ENCODE data around the gene TNS2.

TNS2 gene

DNA sequence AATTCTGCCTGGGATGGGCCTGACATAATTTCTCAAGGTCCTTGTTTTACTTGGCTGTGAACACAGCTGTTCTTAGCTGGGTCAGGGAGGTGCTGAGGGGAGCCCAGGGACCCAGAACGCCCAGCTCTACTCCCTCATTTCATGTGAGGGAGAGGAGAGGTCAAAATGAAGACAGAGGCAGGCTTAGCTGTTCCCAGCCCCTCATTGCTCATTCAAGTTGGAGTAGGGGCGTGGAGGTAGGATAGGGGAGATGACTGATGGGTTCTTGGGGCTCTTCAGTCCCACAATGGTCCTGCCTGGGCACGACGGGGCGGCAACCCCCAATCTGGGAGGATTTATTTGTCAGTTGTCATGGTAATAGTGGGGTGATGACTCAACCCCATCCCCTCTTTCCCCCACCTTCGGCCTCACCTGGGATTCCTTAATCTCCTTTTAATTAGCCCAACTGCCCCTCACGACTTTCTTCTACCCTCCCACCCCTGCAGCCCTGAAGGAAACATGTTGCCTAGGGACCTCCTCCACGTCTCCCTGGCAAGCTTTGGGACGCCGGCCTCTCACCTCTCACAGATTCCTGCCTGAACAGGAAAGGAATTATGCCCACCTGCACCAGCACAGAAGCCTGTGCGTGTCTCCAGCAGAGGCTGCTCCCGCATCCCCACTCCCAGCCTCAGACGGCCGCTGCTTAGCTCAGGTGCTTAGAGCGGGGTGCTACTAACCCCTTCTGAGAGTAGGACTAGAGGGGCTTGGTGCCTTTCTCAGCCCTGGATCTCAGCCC is 19.1 kb downstream of the TNS2 start:
- DNase-seq = no peak

DNA sequence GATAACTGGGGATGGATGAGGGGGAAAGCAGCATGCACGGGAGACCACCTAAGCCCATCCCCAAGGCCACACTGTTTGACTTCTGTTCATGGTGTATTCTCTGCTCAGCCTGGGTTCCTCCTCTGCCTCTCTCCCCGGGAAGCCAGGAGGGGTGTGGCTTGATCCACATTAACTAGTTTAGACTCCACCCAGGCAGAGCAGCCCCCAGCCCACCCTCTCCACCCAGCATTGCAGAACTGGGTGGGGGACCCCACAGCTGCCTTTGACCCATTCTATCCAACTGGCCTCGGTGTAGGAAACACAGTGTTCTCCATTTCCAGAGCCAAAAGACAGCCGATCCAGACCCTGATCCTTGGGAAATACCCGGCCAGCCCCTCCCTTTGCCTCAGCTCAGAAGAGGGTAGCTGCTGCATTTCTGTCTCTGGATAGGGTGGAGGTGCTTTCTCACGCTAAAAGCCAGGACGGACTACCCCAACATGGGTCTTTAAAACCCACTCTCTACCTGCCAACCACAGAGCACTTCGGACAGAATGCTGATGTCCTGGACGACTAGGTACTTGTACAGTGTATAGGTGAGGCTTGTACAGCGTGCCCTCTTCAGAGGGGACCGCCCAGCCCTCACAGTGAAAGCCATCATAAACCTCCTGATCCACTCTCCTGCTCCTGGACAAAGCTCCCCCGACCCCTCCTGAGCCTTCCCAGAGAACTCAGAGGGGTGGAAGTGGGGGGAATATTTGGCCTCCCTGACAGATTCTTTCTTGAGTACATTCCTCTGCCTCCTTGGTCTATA is 20.0 kb downstream of the TNS2 start:
- no peak for DNase-seq

DNA sequence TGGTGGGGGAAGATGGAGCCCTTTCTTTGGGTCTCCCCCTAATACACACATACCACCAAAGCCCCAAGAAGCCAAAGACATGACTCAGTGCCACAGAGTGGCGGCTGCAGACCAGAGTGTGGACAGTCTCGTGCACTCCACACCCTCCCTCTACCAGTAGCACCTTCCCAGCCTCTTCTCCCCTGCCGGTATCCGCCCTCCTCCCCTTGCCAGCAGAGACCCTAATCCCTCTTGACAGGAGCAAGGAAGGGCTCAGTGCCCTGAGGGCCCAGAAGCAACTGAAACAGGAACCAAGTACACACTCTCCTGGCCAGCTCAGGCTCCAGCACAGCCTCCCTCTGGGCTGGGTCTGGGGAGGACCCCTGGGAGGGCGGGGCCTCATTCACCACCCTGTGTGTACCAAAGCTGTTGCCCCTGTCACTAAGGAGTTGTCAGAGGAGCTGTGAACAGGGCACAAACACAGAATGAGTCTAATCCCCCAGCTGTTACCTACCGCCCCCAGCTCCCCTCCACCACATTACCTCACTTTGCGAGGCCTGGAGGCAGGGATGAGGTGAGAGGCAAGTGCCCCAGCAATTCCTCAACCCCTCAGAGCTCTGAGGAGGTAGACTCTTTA is 21.1 kb downstream of the TNS2 start:
- no peak for DNase-seq

DNA sequence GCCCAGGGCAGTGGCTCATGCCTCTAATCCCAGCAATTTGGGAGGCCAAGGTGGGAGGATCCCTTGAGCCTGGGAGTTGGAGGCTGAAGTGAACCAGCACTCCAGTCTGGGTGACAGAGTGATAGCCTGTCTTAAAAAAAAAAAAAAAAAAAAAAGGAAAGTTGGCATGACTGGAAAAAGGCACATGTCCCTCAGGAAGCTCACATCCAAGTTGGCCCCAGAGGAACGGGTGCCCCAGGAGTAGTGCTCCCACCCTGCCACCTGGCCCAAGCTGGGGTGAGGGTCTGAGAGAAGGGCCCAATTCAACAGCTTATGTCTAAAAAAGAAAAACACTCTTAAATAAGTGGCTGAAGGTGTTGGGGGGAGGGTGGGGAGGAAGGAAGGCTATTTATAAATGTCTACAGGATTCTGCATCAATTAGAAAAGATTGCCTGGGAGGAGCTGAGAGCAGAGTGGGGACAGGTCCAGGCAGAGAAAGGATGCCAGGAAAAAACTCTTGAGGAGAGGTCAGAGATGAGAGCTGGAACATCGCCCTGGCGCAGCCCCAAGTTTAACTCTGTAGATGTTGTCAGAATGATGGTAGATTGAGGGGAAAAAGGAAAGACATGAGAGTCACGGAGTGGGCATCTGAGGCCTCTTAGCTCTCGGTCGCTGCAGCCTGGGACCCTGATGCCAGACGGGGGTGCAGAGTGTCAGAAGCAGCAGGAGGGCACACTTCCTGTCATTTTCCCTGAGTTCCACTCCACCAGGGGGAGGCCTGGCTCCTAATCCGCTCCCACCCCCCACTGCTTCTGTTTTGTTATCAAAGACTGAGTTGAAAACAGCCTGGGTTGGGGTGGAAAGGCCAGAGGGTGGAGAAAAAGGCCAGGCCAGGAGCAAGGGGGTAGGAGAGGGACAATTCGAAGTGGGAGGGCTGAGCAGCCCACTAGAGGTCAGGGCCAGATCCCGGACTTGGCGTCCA is 22.0 kb downstream of the TNS2 start:
- DNase-seq = peak; percentile 22

DNA sequence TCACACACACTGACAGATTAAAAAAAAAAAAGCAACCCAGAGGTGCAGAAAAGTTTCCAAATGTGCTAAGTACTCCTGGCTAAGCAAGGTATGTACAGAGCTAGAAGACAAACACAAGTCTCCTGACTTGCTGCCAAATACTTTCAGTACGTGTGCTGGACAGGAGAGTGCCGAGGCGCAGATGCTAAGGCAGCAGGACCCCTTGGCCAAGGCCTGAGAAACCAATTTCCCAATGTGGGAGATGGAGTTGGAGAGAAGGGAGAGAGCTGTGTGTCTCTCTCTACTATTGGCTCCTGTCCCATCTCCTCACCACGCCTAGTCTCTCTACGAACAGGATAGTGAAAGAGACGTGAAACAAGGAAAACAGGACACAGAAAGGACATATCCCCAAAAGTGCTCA is 24.0 kb downstream of the TNS2 start:
- DNase-seq = no peak

DNA sequence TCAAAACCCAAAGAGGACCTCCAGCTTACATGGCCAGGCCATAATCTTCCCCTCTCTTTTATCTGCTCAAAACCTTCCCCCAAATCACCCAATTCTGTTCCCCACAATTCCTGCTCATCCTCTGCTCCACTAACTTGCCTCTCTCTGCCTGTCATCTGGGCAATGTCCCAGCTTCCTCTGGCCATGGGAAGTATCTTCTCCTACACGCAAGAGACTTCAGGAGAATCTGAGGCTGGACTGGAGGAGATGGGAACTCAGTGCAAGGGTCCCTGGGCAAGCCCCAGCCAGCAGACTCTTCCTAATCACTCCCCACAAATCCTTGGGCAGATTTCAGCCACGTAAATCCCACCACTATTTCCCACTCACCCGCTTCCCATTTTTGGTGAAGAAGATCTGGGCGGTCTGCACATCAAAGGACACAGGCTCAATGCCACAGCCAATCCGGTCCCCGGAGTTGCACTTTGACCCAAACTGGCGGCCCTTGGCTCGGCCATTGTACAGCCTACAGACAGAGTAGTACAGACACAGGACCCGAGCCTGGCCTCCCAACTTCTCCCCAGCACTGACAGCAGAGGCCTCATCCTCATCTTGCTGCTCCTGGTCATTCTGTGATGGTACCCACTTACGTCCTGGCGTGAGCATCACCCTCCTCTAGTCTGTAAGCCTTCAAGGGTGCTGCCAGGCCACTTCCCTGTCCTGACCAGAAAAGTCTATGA is 24.6 kb downstream of the TNS2 start:
- no peak for DNase-seq

DNA sequence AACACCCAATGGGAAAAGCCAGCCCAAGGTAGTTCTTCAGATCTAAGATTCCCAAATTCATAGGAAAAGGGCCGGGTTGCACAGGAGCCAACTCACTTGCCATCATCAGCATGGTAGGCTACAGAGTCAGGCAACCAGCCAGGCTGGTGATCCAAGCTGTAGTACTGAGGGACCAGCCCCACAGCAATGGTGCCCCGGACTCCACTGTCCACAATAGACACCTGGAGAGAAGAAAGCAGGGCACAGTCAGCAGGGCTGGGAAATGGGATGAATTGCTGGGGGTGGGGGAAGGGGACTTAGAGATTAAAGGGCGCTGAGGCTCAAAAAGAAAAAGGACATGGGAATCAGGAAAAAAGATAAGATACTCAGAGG is 25.1 kb downstream of the TNS2 start:
- DNase-seq = no peak

DNA sequence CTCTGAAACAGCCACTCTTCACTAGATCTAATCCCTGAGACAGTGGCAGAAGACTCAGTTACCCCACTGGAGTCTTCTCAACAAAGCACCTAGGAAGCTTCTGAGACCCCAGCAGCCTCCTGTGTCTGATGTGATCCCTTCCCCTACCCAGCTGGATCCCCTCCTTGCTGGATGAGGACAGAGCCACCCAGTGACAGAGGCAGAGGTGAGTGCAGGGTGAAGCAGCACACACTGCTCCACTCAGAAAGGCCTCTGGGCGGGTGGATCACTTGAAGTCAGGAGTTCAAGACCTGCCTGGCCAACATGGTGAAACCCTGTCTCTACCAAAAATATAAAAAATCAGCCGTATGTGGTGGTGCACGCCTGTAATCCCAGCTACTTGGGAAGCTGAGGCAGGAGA is 26.6 kb downstream of the TNS2 start:
- no peak for DNase-seq

DNA sequence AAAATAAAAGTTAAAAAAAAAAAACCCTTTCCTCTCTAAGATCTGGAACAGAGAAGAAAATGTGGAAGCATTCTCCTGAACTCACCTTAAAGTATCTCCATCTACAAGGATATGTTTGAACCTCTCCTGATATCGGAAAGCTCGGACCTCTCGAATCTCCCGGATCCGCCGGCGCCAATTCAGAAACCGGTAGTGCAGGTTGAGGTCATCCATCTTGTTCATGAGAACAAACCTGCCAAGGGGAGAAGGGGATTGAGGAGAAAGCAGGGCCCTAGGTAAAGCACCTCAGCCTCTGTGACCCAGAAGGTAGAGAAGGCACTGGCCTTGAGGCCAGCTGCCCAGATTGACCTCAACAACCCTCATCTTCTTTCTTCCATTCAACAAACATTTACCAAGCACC is 27.2 kb downstream of the TNS2 start:
- no peak for DNase-seq

DNA sequence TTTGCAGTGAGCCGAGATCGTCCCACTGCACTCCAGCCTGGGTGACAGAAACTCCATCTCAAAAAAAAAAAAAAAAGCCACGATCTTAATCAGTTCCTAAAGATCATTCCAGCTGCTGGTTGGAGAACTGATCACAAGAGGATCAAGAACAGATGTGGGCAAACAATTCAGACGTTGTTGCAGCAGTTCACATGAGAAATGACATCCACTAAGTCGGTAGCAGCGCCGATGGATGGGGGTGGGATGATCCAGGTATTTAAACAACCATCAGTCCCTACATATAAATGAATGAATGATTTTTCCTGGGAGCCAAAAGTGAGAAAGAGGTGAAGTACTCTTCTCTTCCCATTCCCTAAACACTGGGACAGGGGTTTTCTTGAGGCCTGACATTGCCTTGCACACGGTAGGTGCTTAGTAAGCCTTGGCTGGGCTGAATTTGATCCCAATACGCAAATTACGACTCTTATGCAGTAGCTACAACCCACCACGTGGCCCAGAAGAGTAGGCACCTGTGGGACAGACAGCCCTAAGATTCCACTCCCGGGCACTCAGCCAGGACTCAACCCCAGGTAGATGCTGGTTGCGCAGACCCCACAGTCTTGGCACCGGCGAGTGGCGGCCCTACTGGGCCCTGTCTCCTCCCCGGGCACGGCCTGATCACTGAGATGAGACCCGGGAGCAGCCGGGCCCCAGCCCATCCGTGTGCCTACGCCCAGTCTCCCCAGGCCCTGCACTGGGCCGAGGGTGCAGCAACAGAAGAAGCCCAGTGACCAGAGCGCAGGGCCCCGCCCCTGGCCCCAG is 28.8 kb downstream of the TNS2 start:
- peak; percentile 24 for DNase-seq

DNA sequence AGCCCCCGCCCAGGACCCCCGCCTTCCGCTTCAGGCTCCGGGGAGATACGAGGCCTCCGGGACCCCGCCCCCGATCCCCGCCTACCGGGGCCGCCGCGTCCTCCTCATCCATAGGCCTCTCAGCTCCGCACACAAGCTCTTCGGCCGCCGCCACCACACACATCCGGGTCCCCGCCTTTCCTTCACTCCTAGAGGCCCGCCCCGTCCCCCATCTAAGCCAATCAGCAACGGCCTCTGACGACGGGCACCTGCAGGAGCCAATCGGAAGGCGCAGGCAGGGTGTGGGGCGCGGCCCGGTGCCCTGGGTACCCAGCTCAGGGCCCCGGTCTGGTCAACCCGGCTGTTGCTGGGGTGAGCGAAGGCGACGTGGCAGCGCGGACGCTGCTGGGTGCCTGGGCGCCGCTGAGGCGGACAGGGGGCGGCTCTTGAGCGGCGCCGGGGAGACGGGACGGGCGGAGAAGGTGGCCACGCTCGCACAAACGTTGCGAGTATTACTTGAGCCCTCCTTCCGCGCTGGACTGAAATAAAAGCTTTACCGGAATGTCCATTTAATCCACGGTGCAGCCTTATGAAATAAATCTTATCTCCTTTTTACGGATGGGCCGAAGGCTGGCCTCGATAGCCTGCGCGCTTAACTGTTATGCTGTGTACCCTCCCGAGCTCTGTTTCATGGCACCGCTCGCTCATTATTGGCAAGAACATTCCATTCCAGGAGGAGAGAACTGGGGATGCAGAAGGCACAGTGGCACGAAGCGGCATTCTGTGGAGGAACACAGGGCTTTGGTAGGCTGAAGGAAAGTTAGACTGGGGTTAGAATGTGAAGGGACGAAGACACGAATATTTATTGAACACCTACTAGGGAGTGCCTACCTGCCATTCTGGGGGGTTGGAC is 29.6 kb downstream of the TNS2 start, which contains the start of gene SPRYD3:
Gene SPRYD3, minus strand, starts transcription at position 165 of the 892 bp plus-strand sequence. Its CDS starts 57 bp downstream, at position 108.
- DNase-seq = peak; percentile 76

DNA sequence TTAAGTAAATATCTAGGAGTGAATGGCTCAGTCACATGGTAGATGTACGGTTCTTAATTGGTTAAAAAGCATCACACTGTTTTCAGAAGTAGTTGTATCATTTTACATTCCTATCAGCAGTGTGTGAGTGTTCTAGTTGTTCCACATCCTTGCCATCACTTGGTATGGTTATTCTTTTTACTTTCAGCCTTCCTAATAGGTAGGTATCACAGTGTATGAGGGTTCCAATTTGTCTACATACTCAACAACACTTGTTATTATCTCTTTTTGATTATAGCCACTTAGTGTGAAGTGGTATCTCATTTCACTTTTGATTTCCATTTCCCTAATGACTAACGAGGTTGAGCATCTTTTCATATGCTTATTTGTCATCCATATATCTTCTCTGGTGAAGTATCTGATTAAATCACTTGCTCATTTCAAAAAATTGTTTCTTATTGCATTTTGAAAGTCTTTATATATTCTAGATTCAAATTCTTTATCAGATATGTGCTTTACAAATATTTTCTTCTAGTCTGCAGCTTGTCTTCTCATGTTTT is 32.8 kb downstream of the TNS2 start:
- no peak for DNase-seq

DNA sequence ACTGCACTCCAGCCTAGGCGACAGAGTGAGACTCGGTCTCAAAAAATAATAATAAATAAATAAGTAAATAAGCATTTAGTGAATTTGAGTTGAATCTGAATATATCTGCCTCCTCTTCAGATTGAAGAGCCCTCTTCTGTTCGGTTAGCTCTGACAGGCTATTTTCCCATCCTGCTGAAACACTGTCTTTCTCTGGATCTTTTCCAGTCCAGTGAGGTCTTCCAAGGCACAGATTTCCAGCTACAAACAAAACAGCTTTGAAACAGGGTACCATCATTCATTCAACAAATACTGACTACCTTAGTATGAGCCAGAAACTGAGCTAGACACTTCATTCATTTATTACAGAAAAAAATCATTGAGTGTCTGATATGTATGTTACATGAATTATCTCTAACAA is 36.5 kb downstream of the TNS2 start:
- no peak for DNase-seq

DNA sequence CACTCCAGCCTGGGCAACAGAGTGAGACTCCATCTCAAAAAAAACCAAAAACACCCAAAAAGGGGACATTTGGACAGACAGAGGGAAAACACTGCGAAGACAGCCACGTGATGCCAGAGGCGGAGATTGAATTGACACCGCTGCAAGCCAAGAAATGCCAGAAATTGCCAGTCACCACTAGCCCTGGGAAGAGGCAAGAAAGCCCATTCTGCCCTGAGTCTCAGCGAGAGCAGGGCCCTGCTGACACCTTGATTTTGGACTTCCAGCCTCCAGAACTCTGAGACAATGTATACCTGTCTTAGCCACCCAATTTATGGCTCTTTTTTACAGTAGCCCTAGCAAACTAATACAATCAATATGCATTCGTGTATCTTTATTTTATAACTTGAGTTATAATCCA is 40.2 kb downstream of the TNS2 start:
- DNase-seq = no peak

DNA sequence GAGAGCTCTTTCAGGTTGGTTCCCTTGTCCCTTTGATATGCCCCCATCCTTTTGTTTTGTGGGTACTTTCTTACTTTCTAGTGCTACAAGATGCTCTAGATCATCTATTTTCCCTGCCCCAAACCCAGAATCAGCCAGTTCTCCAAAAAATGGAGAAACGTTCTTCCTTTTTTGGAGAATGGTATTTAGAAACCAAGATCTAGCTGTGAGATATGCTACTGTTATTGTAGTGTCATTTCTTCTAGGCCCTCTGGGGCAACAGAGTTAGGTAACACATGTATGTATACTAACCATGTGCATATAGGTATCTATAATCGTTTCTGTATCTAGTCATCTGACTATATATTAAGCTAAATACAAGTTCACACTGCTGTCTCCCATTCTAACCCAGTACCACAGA is 40.7 kb downstream of the TNS2 start:
- no peak for DNase-seq

DNA sequence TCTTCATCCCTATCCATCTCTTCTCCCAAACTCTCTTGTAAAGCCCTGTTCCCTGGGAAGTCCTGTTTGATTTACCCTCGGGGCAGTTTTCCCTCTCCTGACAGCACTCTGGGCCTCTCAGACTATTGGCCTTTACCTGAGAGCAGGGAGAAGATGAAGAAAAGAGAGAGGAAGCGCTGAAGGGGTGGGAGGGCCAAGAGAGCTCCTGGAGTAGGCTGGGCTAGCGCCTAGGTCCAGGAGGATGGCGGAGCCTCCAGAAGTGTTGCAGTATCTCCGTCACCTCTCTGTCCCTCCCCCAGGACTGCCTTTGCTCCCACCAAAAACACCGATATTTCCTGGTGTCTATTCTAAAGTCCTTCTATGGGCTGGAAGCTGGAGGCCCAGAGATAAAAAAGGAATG is 41.9 kb downstream of the TNS2 start:
- no peak for DNase-seq

DNA sequence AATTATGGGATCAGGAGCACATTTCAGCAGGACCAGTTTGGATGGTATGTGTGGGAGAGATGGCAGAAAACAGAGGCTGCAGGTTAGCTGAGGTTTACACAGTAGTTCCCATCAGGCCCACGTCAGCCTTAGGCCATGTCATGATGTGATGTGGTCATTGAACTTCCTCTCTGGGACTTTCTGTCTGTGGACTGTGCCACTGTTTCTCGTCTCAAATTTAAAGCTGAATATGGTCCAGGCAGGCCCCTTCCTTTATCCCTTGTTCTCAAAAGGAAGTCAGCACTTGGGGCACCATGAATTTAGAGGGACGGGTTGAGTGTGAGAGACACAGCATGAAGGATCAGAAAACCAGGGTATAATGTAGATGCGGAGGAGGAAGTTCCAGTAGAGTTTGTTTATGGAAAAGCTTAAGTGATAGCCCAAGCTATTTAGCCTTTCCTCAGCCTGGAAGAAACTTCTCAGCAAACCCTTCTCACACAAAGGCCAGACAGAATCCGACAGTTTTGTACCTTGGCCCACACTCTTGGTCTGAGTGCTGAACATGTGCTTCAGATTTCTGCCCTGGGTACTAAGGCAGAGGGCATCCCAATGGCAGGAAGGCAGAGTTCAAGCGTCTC is 44.0 kb downstream of the TNS2 start:
- DNase-seq = no peak

DNA sequence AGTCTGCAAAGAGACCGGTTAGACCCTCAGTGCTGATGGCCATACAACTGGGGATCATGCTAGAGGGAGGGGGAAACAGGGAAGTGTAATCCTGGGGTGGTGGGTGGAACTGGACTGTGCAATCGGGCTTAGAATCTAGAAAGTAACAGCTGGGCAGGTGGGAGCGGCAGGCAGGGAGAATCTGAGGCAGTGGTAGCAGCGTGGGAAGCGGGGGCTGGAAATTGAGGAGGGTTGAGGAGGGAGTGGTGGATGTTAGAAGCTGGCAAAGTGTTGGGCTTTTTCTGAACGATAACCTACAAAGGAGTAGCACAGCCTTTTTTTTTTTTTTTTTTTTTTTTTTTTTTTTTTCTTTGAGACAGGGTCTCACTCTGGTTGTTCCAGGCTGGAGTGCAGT is 44.5 kb downstream of the TNS2 start:
- DNase-seq = no peak

All from DMS79 (cell line).